CD4-positive, CD25-positive, alpha-beta regulatory T cell (primary cell): ENCODE data around the gene CYLC2. TPM values are rescaled to one million over a fixed set of nuclear protein-coding genes. Genes with fewer than 3 reads are reported as not detected.

Experiments used
- ATAC-seq, 2 donors: fragments of 150-1000 bp; cut with Tn5 transposase; one replicate each; pipeline ENCODE4 v1.10.0; 2021; ENCODE audit warnings: low read depth in 2 of 2, moderate number of reproducible peaks in 2 of 2, moderate library complexity in 1 of 2
- DNase-seq, 3 donors: peaks; one replicate each; pipeline versions ENCODE4 v3.0.0 to v3.0.0-alpha.2; 2012 to 2022; ENCODE audit warnings: mixed read lengths in 1 of 3
- H3K27ac ChIP-seq: one replicate; pipeline ENCODE4 v1.7.0; 2013; ENCODE audit warnings: mild to moderate bottlenecking, low read length; ENCODE audit not compliant: insufficient read depth, poor library complexity, severe bottlenecking
- H3K27me3 ChIP-seq: one replicate; pipeline ENCODE4 v1.7.0; 2013; ENCODE audit warnings: low read length; ENCODE audit not compliant: control insufficient read depth, insufficient read depth
- H3K36me3 ChIP-seq: one replicate; pipeline ENCODE4 v1.7.0; 2013; ENCODE audit warnings: mild to moderate bottlenecking, low read length, moderate library complexity; ENCODE audit not compliant: control insufficient read depth, insufficient read depth
- H3K4me1 ChIP-seq: 2 replicates; pipeline ENCODE4 v1.7.0; 2013; ENCODE audit warnings: mild to moderate bottlenecking, low read length; ENCODE audit not compliant: insufficient read depth, control insufficient read depth, poor library complexity, severe bottlenecking
- H3K4me3 ChIP-seq: one replicate; pipeline ENCODE4 v1.7.0; 2013; ENCODE audit warnings: low read depth, mild to moderate bottlenecking, low read length, moderate library complexity
- H3K9me3 ChIP-seq, 2 experiments: 1 replicate in 1 of 2; 2 replicates in 1 of 2; pipeline ENCODE4 v1.7.0; 2013; ENCODE audit warnings: low read length in 2 of 2, mild to moderate bottlenecking in 1 of 2, moderate library complexity in 1 of 2; ENCODE audit not compliant: control insufficient read depth in 2 of 2
- H3K27ac Mint-ChIP-seq, 3 donors: one replicate each; pipeline ENCODE4 v1.8.0; 2020 to 2022; ENCODE audit warnings: mild to moderate bottlenecking in 3 of 3, mixed read lengths in 3 of 3, moderate library complexity in 2 of 3
- H3K27me3 Mint-ChIP-seq: one replicate; pipeline ENCODE4 v1.8.0; 2022; ENCODE audit warnings: mild to moderate bottlenecking, mixed read lengths
- H3K36me3 Mint-ChIP-seq: one replicate; pipeline ENCODE4 v1.8.0; 2020; ENCODE audit warnings: mixed read lengths
- H3K4me1 Mint-ChIP-seq, 4 donors: one replicate each; pipeline ENCODE4 v1.8.0; 2020 to 2022; ENCODE audit warnings: mixed read lengths in 4 of 4, mild to moderate bottlenecking in 1 of 4
- H3K4me3 Mint-ChIP-seq, 4 donors: one replicate each; pipeline ENCODE4 v1.8.0; 2020 to 2022; ENCODE audit warnings: mild to moderate bottlenecking in 4 of 4, mixed read lengths in 4 of 4, moderate library complexity in 3 of 4
- H3K9me3 Mint-ChIP-seq, 7 donors: one replicate each; pipeline ENCODE4 v1.8.0; 2020 to 2022; ENCODE audit warnings: mixed read lengths in 7 of 7, mild to moderate bottlenecking in 3 of 7, moderate library complexity in 2 of 7
- polyA plus RNA-seq, 4 donors: library from polyadenylated mRNA; unstranded; fragments of 300-500 nt; fragmentation: Illumina TruSeq; gene quantifications; one replicate each; pipeline ENCODE4 v1.2.3, GENCODE V29; 2021
- total RNA-seq: library from RNA; stranded (reverse); gene quantifications from one replicate; pipeline ENCODE4 v1.2.3, GENCODE V29; 2022

The CYLC2 gene
- total RNA-seq (not detected), polyA plus RNA-seq (not detected)

GRCh38 chr9:102995033-102995432 lies at the start of gene CYLC2:
Gene CYLC2, plus strand, starts transcription at chr9:102995333. Its CDS starts 48 bp downstream, at chr9:102995381.
- H3K36me3 Mint-ChIP-seq: no peaks in the 10 kb centered on the region
- Histone ChIP-seq H3K4me1 (no peaks in the 10 kb centered on the region), H3K36me3 (no peaks in the 10 kb centered on the region), H3K27ac (no peak within 1 kb of the TSS), H3K4me3 (no peak within 1 kb of the TSS), H3K27me3 (no peaks in the 10 kb centered on the region), H3K9me3 (no peaks in the 10 kb centered on the region)
- DNase-seq (no peak), ATAC-seq (no peak)
- H3K9me3 Mint-ChIP-seq: peaks cover 0 to 8% (median 4%) of the 10 kb centered on the region in 7 donors
- no peaks in the 10 kb centered on the region for H3K27me3 Mint-ChIP-seq
- no peak within 1 kb of the TSS for H3K27ac Mint-ChIP-seq
- no peak within 1 kb of the TSS for H3K4me3 Mint-ChIP-seq
- H3K4me1 Mint-ChIP-seq: no peaks in the 10 kb centered on the region

GRCh38 chr9:102950346-102950745 lies 44.8 kb upstream of the CYLC2 start:
- Histone ChIP-seq H3K27ac (no peak overlapping the region), H3K4me1 (no peaks in the 10 kb centered on the region), H3K9me3 (no peaks in the 10 kb centered on the region), H3K4me3 (no peak overlapping the region), H3K36me3 (no peaks in the 10 kb centered on the region), H3K27me3 (no peaks in the 10 kb centered on the region)
- no peaks in the 10 kb centered on the region for H3K27me3 Mint-ChIP-seq
- no peaks in the 10 kb centered on the region for H3K4me1 Mint-ChIP-seq
- peaks cover 0 to 6% (median 1%) of the 10 kb centered on the region in 7 donors for H3K9me3 Mint-ChIP-seq
- DNase-seq: no peak
- ATAC-seq: no peak
- no peaks in the 10 kb centered on the region for H3K36me3 Mint-ChIP-seq
- no peak overlapping the region for H3K4me3 Mint-ChIP-seq
- no peak overlapping the region for H3K27ac Mint-ChIP-seq

GRCh38 chr9:102966999-102967398 lies 28.1 kb upstream of the CYLC2 start:
- H3K27me3 Mint-ChIP-seq: no peaks in the 10 kb centered on the region
- Histone ChIP-seq H3K27me3 (no peaks in the 10 kb centered on the region), H3K9me3 (peaks cover 10 to 12% of the 10 kb centered on the region in 2 experiments), H3K4me3 (no peak overlapping the region), H3K4me1 (no peaks in the 10 kb centered on the region), H3K27ac (no peak overlapping the region), H3K36me3 (no peaks in the 10 kb centered on the region)
- H3K27ac Mint-ChIP-seq: no peak overlapping the region
- ATAC-seq (no peak), DNase-seq (no peak)
- H3K4me1 Mint-ChIP-seq: no peaks in the 10 kb centered on the region
- H3K36me3 Mint-ChIP-seq: no peaks in the 10 kb centered on the region
- H3K9me3 Mint-ChIP-seq: peaks cover 0 to 19% (median 9%) of the 10 kb centered on the region in 7 donors
- H3K4me3 Mint-ChIP-seq: no peak overlapping the region

GRCh38 chr9:102967979-102968378 lies 27.2 kb upstream of the CYLC2 start:
- Histone ChIP-seq H3K4me3 (no peak overlapping the region), H3K36me3 (no peaks in the 10 kb centered on the region), H3K4me1 (no peaks in the 10 kb centered on the region), H3K9me3 (peaks cover 10 to 12% of the 10 kb centered on the region in 2 experiments), H3K27ac (no peak overlapping the region), H3K27me3 (no peaks in the 10 kb centered on the region)
- Mint-ChIP-seq H3K27ac (no peak overlapping the region), H3K27me3 (no peaks in the 10 kb centered on the region), H3K9me3 (peaks cover 0 to 19% (median 10%) of the 10 kb centered on the region in 7 donors), H3K4me1 (no peaks in the 10 kb centered on the region), H3K36me3 (no peaks in the 10 kb centered on the region), H3K4me3 (no peak overlapping the region)
- DNase-seq: no peak
- no peak for ATAC-seq

GRCh38 chr9:102972780-102973179 lies 22.4 kb upstream of the CYLC2 start:
- no peaks in the 10 kb centered on the region for H3K36me3 Mint-ChIP-seq
- Histone ChIP-seq H3K9me3 (peaks cover 10 to 12% of the 10 kb centered on the region in 2 experiments), H3K27me3 (no peaks in the 10 kb centered on the region), H3K27ac (no peak overlapping the region), H3K4me1 (no peaks in the 10 kb centered on the region), H3K36me3 (no peaks in the 10 kb centered on the region), H3K4me3 (no peak overlapping the region)
- ATAC-seq (no peak), DNase-seq (no peak)
- H3K9me3 Mint-ChIP-seq: peaks cover 3 to 28% (median 14%) of the 10 kb centered on the region in 7 donors
- no peak overlapping the region for H3K4me3 Mint-ChIP-seq
- no peak overlapping the region for H3K27ac Mint-ChIP-seq
- no peaks in the 10 kb centered on the region for H3K4me1 Mint-ChIP-seq
- no peaks in the 10 kb centered on the region for H3K27me3 Mint-ChIP-seq

- Histone ChIP-seq H3K27me3 (no peaks in the 10 kb centered on the region), H3K27ac (no peak overlapping the region), H3K9me3 (peaks cover 8% of the 10 kb centered on the region in 2 experiments), H3K4me3 (no peak overlapping the region), H3K36me3 (no peaks in the 10 kb centered on the region), H3K4me1 (no peaks in the 10 kb centered on the region)
- Mint-ChIP-seq H3K27ac (no peak overlapping the region), H3K9me3 (peaks cover 3 to 24% (median 8%) of the 10 kb centered on the region in 7 donors), H3K4me1 (no peaks in the 10 kb centered on the region), H3K36me3 (no peaks in the 10 kb centered on the region), H3K27me3 (no peaks in the 10 kb centered on the region), H3K4me3 (no peak overlapping the region)
- DNase-seq (no peak), ATAC-seq (no peak)
Observed at GRCh38 chr9:102974530-102974929, 20.6 kb upstream of the CYLC2 start.

- ATAC-seq (no peak), DNase-seq (no peak)
Observed at GRCh38 chr9:102975251-102975650, 19.9 kb upstream of the CYLC2 start.

GRCh38 chr9:102985162-102985895 lies 9.8 kb upstream of the CYLC2 start:
- no peak overlapping the region for H3K27ac ChIP-seq
- H3K4me3 Mint-ChIP-seq: no peak overlapping the region
- H3K4me1 ChIP-seq: no peaks in the 10 kb centered on the region
- H3K36me3 ChIP-seq: no peaks in the 10 kb centered on the region
- DNase-seq (no peak), ATAC-seq (no peak)
- H3K9me3 Mint-ChIP-seq: peaks cover 0 to 12% (median 6%) of the 10 kb centered on the region in 7 donors
- no peaks in the 10 kb centered on the region for H3K27me3 ChIP-seq
- no peak overlapping the region for H3K27ac Mint-ChIP-seq
- H3K4me3 ChIP-seq: no peak overlapping the region
- H3K9me3 ChIP-seq: no peaks in the 10 kb centered on the region
- no peaks in the 10 kb centered on the region for H3K27me3 Mint-ChIP-seq
- no peaks in the 10 kb centered on the region for H3K4me1 Mint-ChIP-seq
- H3K36me3 Mint-ChIP-seq: no peaks in the 10 kb centered on the region

More at GRCh38 chr9:102975251-102975650, 19.9 kb upstream of the CYLC2 start:
- H3K27ac ChIP-seq: no peak overlapping the region
- H3K9me3 ChIP-seq: peaks cover 4 to 5% of the 10 kb centered on the region in 2 experiments
- no peaks in the 10 kb centered on the region for H3K36me3 ChIP-seq
- no peaks in the 10 kb centered on the region for H3K27me3 ChIP-seq
- no peaks in the 10 kb centered on the region for H3K4me1 ChIP-seq
- Mint-ChIP-seq H3K4me1 (no peaks in the 10 kb centered on the region), H3K4me3 (no peak overlapping the region), H3K9me3 (peaks cover 5 to 26% (median 8%) of the 10 kb centered on the region in 7 donors), H3K27ac (no peak overlapping the region), H3K27me3 (no peaks in the 10 kb centered on the region), H3K36me3 (no peaks in the 10 kb centered on the region)
- no peak overlapping the region for H3K4me3 ChIP-seq
